HG02870 (cell line): ENCODE data around the gene ARHGAP40.

Experiments used
- ATAC-seq: cut with Tn5 transposase; IDR thresholded peaks from one replicate; pipeline ENCODE4 v1.9.1; 2021; ENCODE audit warnings: mild to moderate bottlenecking, moderate library complexity; ENCODE audit not compliant: unreplicated experiment

ARHGAP40 gene

GRCh38 chr20:38674092-38674764 is 72.6 kb downstream of the ARHGAP40 start:
- ATAC-seq: no peak

GRCh38 chr20:38674765-38675133 is 73.1 kb downstream of the ARHGAP40 start:
- ATAC-seq: no peak

GRCh38 chr20:38676576-38676975 is 75.0 kb downstream of the ARHGAP40 start:
- no peak for ATAC-seq

- ATAC-seq: no peak
Observed at GRCh38 chr20:38680500-38681306, 79.1 kb downstream of the ARHGAP40 start.

- ATAC-seq: no peak
Observed at GRCh38 chr20:38685271-38685670, 83.7 kb downstream of the ARHGAP40 start.

GRCh38 chr20:38685853-38686473 is 84.4 kb downstream of the ARHGAP40 start:
- no peak for ATAC-seq

GRCh38 chr20:38692436-38693411 is 91.1 kb downstream of the ARHGAP40 start:
- no peak for ATAC-seq

GRCh38 chr20:38697306-38697705 is 95.7 kb downstream of the ARHGAP40 start:
- ATAC-seq: no peak

GRCh38 chr20:38698541-38698940 is 96.9 kb downstream of the ARHGAP40 start:
- ATAC-seq: no peak

GRCh38 chr20:38700141-38700540 is 98.5 kb downstream of the ARHGAP40 start:
- ATAC-seq: no peak
